H1 (cell line): ENCODE measurements around the gene GKAP1. TPM values are rescaled to one million over a fixed set of nuclear protein-coding genes. Genes with fewer than 3 reads are reported as not detected.

Experiments used
- CTCF ChIA-PET: fragments of 300-600 bp; sonication (Branson Sonifier 250); formaldehyde crosslinking; loops from one replicate; lab custom pipeline; 2021; ENCODE audit not compliant: partially characterized antibody; lab: Charles Lee
- POLR2A ChIA-PET: fragments of 300-600 bp; sonication (Branson Sonifier 250); formaldehyde crosslinking; loops from one replicate; lab custom pipeline; 2021; ENCODE audit warnings: inconsistent platforms; ENCODE audit not compliant: partially characterized antibody; lab: Charles Lee
- DNase-seq, 2 experiments: peaks; one replicate each; pipeline versions ENCODE4 v3.0.0 to v3.0.0-alpha.2; 2010 to 2022; ENCODE audit warnings: low spot score in 2 of 2, low read depth in 1 of 2, mixed read lengths in 1 of 2
- FAIRE-seq: peaks from 2 replicates; lab custom pipeline; 2011; peaks lifted over from hg19 to GRCh38; lab: Jason Lieb, UNC
- H2AFZ ChIP-seq: 2 replicates; pipeline ENCODE4 v1.8.1; 2012; ENCODE audit warnings: low read length, inconsistent platforms
- H2AK5ac ChIP-seq: 2 replicates; pipeline ENCODE4 v1.6.1; 2013; ENCODE audit warnings: low read depth, low read length
- H2BK120ac ChIP-seq: replicated peaks from 2 replicates; pipeline ENCODE3; 2013; ENCODE audit warnings: low read depth, low read length, inconsistent platforms
- H2BK12ac ChIP-seq: 2 replicates; pipeline ENCODE4 v1.6.1; 2013; ENCODE audit warnings: low read depth, low read length
- H2BK15ac ChIP-seq: 2 replicates; pipeline ENCODE4 v1.6.1; 2013; ENCODE audit warnings: low read length
- H2BK20ac ChIP-seq: 2 replicates; pipeline ENCODE4 v1.6.1; 2013; ENCODE audit warnings: low read length
- H2BK5ac ChIP-seq: 2 replicates; pipeline ENCODE4 v1.6.1; 2013; ENCODE audit warnings: low read depth, low read length
- H3K14ac ChIP-seq: 2 replicates; pipeline ENCODE4 v1.6.1; 2013; ENCODE audit warnings: inconsistent platforms; ENCODE audit not compliant: insufficient read length
- H3K18ac ChIP-seq: 2 replicates; pipeline ENCODE4 v1.6.1; 2013; ENCODE audit warnings: low read length; ENCODE audit errors: extremely low read depth
- H3K23ac ChIP-seq: 2 replicates; pipeline ENCODE4 v1.6.1; 2013; ENCODE audit warnings: inconsistent platforms; ENCODE audit not compliant: insufficient read length
- H3K23me2 ChIP-seq: 2 replicates; pipeline ENCODE4 v1.6.1; 2013; ENCODE audit warnings: low read depth, low read length
- H3K27ac ChIP-seq: 2 replicates; pipeline ENCODE4 v1.6.1; 2011; ENCODE audit warnings: low read depth, low read length, inconsistent platforms
- H3K27me3 ChIP-seq, 4 experiments: replicated peaks in 1 of 4; 1 replicate in 1 of 4; 2 replicates in 3 of 4; pipeline versions ENCODE4 v1.6.1 to v1.8.1; 2011 to 2013; ENCODE audit warnings: low read length in 3 of 4, mild to moderate bottlenecking in 3 of 4, inconsistent platforms in 2 of 4, mixed read lengths in 2 of 4, moderate library complexity in 1 of 4; ENCODE audit not compliant: control insufficient read depth in 3 of 4, insufficient read depth in 3 of 4; ENCODE audit errors: extremely low read depth in 1 of 4
- H3K36me3 ChIP-seq, 4 experiments: 2 replicates each; pipeline versions ENCODE4 v1.6.1 to v1.8.1; 2011 to 2013; ENCODE audit warnings: mild to moderate bottlenecking in 4 of 4, low read length in 3 of 4, moderate library complexity in 2 of 4, control low read depth in 1 of 4, inconsistent platforms in 1 of 4; ENCODE audit not compliant: insufficient read depth in 4 of 4, control insufficient read depth in 2 of 4
- H3K4ac ChIP-seq: replicated peaks from 2 replicates; pipeline ENCODE3; 2013; ENCODE audit warnings: low read length, low read depth, mixed read lengths, inconsistent platforms; ENCODE audit not compliant: insufficient read length
- H3K4me1 ChIP-seq, 4 experiments: replicated peaks in 1 of 4; 1 replicate in 1 of 4; 2 replicates in 3 of 4; pipeline versions ENCODE4 v1.6.1 to v1.8.1; 2011 to 2013; ENCODE audit warnings: low read length in 3 of 4, inconsistent platforms in 2 of 4, mixed read lengths in 1 of 4; ENCODE audit not compliant: insufficient read depth in 4 of 4, control insufficient read depth in 3 of 4
- H3K4me2 ChIP-seq, 2 experiments: 2 replicates each; pipeline versions ENCODE4 v1.6.1 to v1.8.1; 2011 to 2013; ENCODE audit warnings: low read depth in 2 of 2, low read length in 2 of 2, control low read depth in 1 of 2, inconsistent platforms in 1 of 2, mild to moderate bottlenecking in 1 of 2; ENCODE audit not compliant: insufficient read depth in 1 of 2
- H3K4me3 ChIP-seq, 4 experiments: fragments of 200-600, 300-600 bp in 1 of 4; sonication (generic), shearing (Covaris generic), sonication (Bioruptor Twin) in 1 of 4; 2 replicates each; pipeline versions ENCODE4 v1.5.1 to v1.8.1; 2011 to 2016; ENCODE audit warnings: low read length in 4 of 4, low read depth in 3 of 4, control low read depth in 2 of 4, inconsistent platforms in 2 of 4, mild to moderate bottlenecking in 2 of 4, mixed read lengths in 1 of 4, moderate library complexity in 1 of 4; ENCODE audit not compliant: insufficient read depth in 2 of 4; ENCODE audit errors: extremely low read depth in 1 of 4
- H3K56ac ChIP-seq: replicated peaks from 2 replicates; pipeline ENCODE3; 2013; ENCODE audit warnings: low read depth, mild to moderate bottlenecking, mixed read lengths, low read length, inconsistent platforms; ENCODE audit not compliant: insufficient read length
- H3K79me1 ChIP-seq: 2 replicates; pipeline ENCODE4 v1.6.1; 2013; ENCODE audit warnings: low read depth, low read length, control low read depth
- H3K79me2 ChIP-seq, 2 experiments: 2 replicates each; pipeline versions ENCODE4 v1.6.1 to v1.8.1; 2012 to 2013; ENCODE audit warnings: low read length in 2 of 2, mild to moderate bottlenecking in 2 of 2, inconsistent platforms in 1 of 2; ENCODE audit not compliant: insufficient read depth in 2 of 2, control insufficient read depth in 1 of 2
- H3K9ac ChIP-seq, 4 experiments: replicated peaks in 1 of 4; 1 replicate in 1 of 4; 2 replicates in 3 of 4; pipeline versions ENCODE4 v1.6.1 to v1.8.1; 2011 to 2013; ENCODE audit warnings: low read depth in 3 of 4, low read length in 3 of 4, control low read depth in 2 of 4, mild to moderate bottlenecking in 2 of 4, moderate library complexity in 2 of 4, inconsistent platforms in 1 of 4; ENCODE audit errors: extremely low read depth in 1 of 4
- H3K9me3 ChIP-seq, 2 experiments: 2 replicates each; pipeline versions ENCODE4 v1.6.1 to v1.8.1; 2012 to 2013; ENCODE audit warnings: mild to moderate bottlenecking in 2 of 2, moderate library complexity in 2 of 2, control low read depth in 1 of 2, inconsistent platforms in 1 of 2, low read depth in 1 of 2, low read length in 1 of 2, mixed read lengths in 1 of 2; ENCODE audit not compliant: insufficient read depth in 2 of 2
- H4K20me1 ChIP-seq, 2 experiments: replicated peaks in 1 of 2; 2 replicates each; pipeline versions ENCODE3 to v1.8.1; 2011 to 2013; ENCODE audit warnings: inconsistent platforms in 2 of 2, low read length in 2 of 2, mild to moderate bottlenecking in 1 of 2; ENCODE audit not compliant: insufficient read depth in 2 of 2, control insufficient read depth in 1 of 2
- H4K5ac ChIP-seq: 2 replicates; pipeline ENCODE4 v1.6.1; 2013; ENCODE audit warnings: low read length, low read depth, mixed read lengths, inconsistent platforms; ENCODE audit not compliant: insufficient read length
- H4K8ac ChIP-seq: 2 replicates; pipeline ENCODE4 v1.8.0; 2013; ENCODE audit warnings: mild to moderate bottlenecking, moderate library complexity, low read length, inconsistent platforms; ENCODE audit not compliant: insufficient read depth; ENCODE audit errors: extremely low read depth
- H4K91ac ChIP-seq: replicated peaks from 2 replicates; pipeline ENCODE3; 2013; ENCODE audit warnings: low read length, mixed read lengths, inconsistent platforms; ENCODE audit not compliant: insufficient read length
- JUN ChIP-seq: IDR thresholded peaks from 2 replicates; pipeline ENCODE4 v1.6.1; 2011; ENCODE audit warnings: low read depth, mild to moderate bottlenecking, improper control_type of control experiment, low read length
- KDM4A ChIP-seq: IDR thresholded peaks from one replicate; pipeline ENCODE4 v1.7.1; 2012; ENCODE audit warnings: low read depth, mild to moderate bottlenecking, moderate library complexity, low read length, inconsistent platforms; ENCODE audit not compliant: severe bottlenecking
- WGBS, 2 experiments: shearing (Covaris generic) in 1 of 2; methylation state at CpG; one replicate each; pipeline versions ENCODE4 v1.1.6 to v1.1.7; 2013 to 2015; ENCODE audit warnings: low lambda C conversion rate in 2 of 2, mixed read lengths in 2 of 2, inconsistent platforms in 1 of 2, low coverage in 1 of 2, missing lambda C conversion rate in 1 of 2; ENCODE audit not compliant: insufficient replicate concordance in 2 of 2, insufficient coverage in 1 of 2, insufficient read length in 1 of 2; ENCODE audit errors: extremely low coverage in 1 of 2, missing lambda C conversion rate in 1 of 2; 5-methylcytosine and 5-hydroxymethylcytosine counted together
- polyA plus RNA-seq, 7 experiments: library from polyadenylated mRNA; depleted of rRNA in 3 of 7; stranded (reverse) in 5 of 7; unstranded in 2 of 7; fragments of >200 nt in 5 of 7; fragments of 200-250 nt in 2 of 7; gene quantifications; 1 replicate in 5 of 7; 2 replicates in 1 of 7; 4 replicates in 1 of 7; pipeline versions ENCODE4 v1.2.1 to v1.2.3, GENCODE V29; 2011 to 2013; ENCODE audit warnings: missing spikeins in 2 of 7, mixed read lengths in 2 of 7
- total RNA-seq: library from RNA; stranded (reverse); fragmentation: NEBNext Ultra II Directional; extraction: Animal tissue kit (Norgen Biotek cat#: 25700); gene quantifications from 2 replicates; pipeline ENCODE4 v1.2.1, GENCODE V29; 2021
- TF ChIP-seq, protein P1 (sequence below): IDR thresholded peaks from 2 replicates; pipeline ENCODE4 v1.6.1; 2012; ENCODE audit warnings: inconsistent platforms

GKAP1 gene
- total and polyA plus RNA-seq, 2 of the 8 experiments (the other 6 are each of a cell fraction or from before 2014, with no cell fraction given), result 0.97 to 5.3 TPM

DNA sequence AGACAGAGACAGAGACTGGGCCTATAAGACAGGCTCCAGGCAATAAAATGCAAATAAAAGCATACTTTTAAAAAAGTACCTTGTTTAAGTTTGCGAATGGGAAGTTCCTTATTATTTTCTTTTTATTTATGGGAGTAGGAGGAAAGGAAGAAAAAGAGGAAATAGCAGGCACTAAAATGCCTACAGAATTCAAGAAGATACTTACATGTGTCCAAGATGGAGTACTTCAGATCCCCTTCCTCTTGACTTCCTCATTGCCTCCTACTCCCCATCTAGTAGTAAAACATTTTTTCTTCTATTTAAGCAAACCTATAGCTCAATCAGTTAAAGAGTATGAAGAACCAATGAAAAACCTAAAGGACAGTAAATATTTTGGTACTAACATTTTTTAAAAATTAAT lies 24.8 kb downstream of the GKAP1 start:
- H3K56ac ChIP-seq, result no peak overlapping the region
- no peak for DNase-seq
- no peak overlapping the region for H3K4ac ChIP-seq
- TF ChIP-seq, protein P1, sequence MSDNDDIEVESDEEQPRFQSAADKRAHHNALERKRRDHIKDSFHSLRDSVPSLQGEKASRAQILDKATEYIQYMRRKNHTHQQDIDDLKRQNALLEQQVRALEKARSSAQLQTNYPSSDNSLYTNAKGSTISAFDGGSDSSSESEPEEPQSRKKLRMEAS, result no peak
- TF ChIP-seq JUN (no peak), KDM4A (no peak)
- H3K79me1 ChIP-seq, result no peaks in the 10 kb centered on the region
- H2BK120ac ChIP-seq, result no peak overlapping the region
- H4K20me1 ChIP-seq, result no peaks in the 10 kb centered on the region
- no peaks in the 10 kb centered on the region for H3K27me3 ChIP-seq
- H3K9me3 ChIP-seq, result no peaks in the 10 kb centered on the region
- H2AFZ ChIP-seq, result no peak overlapping the region
- no peaks in the 10 kb centered on the region for H3K79me2 ChIP-seq
- H2BK20ac ChIP-seq, result no peak overlapping the region
- no peak overlapping the region for H2BK15ac ChIP-seq
- ChIA-PET POLR2A (no interaction called here), CTCF (no interaction called here)
- H2AK5ac ChIP-seq, result no peak overlapping the region
- FAIRE-seq, result no peak
- H4K8ac ChIP-seq, result no peak overlapping the region
- no peak overlapping the region for H3K18ac ChIP-seq
- no peak overlapping the region for H3K27ac ChIP-seq
- 100% methylated on average over 1 of the region's 1 CpG; no CpG with 5 or more reads in 1 of the 2 experiments for WGBS, 2 experiments
- H2BK5ac ChIP-seq, result no peak overlapping the region
- H3K4me2 ChIP-seq, result no peak overlapping the region
- H3K14ac ChIP-seq, result no peak overlapping the region
- H3K23me2 ChIP-seq, result no peaks in the 10 kb centered on the region
- H3K9ac ChIP-seq, result no peak overlapping the region
- H3K23ac ChIP-seq, result no peak overlapping the region
- no peak overlapping the region for H4K5ac ChIP-seq
- H2BK12ac ChIP-seq, result no peak overlapping the region
- no peaks in the 10 kb centered on the region for H3K4me1 ChIP-seq
- no peaks in the 10 kb centered on the region for H3K36me3 ChIP-seq
- no peak overlapping the region for H3K4me3 ChIP-seq
- H4K91ac ChIP-seq, result no peak overlapping the region
